AG04449 (cell line): Measurements from ENCODE around the gene MT1X.
"Not testable (repeated sequence)": the region's sequence is repeated elsewhere in the genome, so short reads cannot be mapped to it uniquely, and the experiment has no call there.

Experiments used
- CTCF ChIA-PET: fragments of 350-600 bp; formaldehyde crosslinking; extraction: SDS; loops from one replicate; lab custom pipeline; 2021; ENCODE audit warnings: antibody characterized with exemption; lab: Yijun Ruan, JAX
- POLR2A ChIA-PET: fragments of 400-600, 350-600 bp; formaldehyde crosslinking; extraction: SDS; loops from one replicate; lab custom pipeline; 2020; ENCODE audit warnings: antibody characterized with exemption, inconsistent platforms; lab: Yijun Ruan, JAX
- DNase-seq: peaks from one replicate; pipeline ENCODE4 v3.0.0-alpha.2; 2010; ENCODE audit warnings: low read depth, low spot score
- H3K4me3 ChIP-seq: 2 replicates; pipeline ENCODE4 v1.5.1; 2011; ENCODE audit warnings: low read depth, mild to moderate bottlenecking, control low read depth, low read length
- CTCF ChIP-seq: IDR thresholded peaks from one replicate; pipeline ENCODE4 v1.5.1; 2011; ENCODE audit warnings: mild to moderate bottlenecking, moderate library complexity, low read length, control low read depth, inconsistent platforms; ENCODE audit not compliant: insufficient read depth; ENCODE audit errors: missing control alignments

Gene MT1X

GRCh38 chr16:56658327-56658875, 23.9 kb upstream of the MT1X start:
- ChIA-PET POLR2A (no interaction called here), CTCF (no interaction called here)
- peak overlapping the region; percentile 47 for H3K4me3 ChIP-seq
- no peak for TF ChIP-seq CTCF
- no peak for DNase-seq

GRCh38 chr16:56662357-56663354, 19.6 kb upstream of the MT1X start:
- no peak for TF ChIP-seq CTCF
- peak overlapping the region; percentile 8; the same call in 1 of the 2 replicates for H3K4me3 ChIP-seq
- ChIA-PET CTCF (interaction anchor here (1.1 kb wide), 1 partner anchor 17 kb away, joined by 3 read pairs; no protein-coding TSS in a partner anchor), POLR2A (interaction anchor here (0.6 kb wide), 1 partner anchor 19 kb away, joined by 3 read pairs; no protein-coding TSS in a partner anchor)
- no peak for DNase-seq

GRCh38 chr16:56664506-56664905, 17.8 kb upstream of the MT1X start:
- TF ChIP-seq CTCF = no peak
- CTCF ChIA-PET = no interaction called here
- no peak overlapping the region for H3K4me3 ChIP-seq
- no peak for DNase-seq
- POLR2A ChIA-PET = no interaction called here

DNA sequence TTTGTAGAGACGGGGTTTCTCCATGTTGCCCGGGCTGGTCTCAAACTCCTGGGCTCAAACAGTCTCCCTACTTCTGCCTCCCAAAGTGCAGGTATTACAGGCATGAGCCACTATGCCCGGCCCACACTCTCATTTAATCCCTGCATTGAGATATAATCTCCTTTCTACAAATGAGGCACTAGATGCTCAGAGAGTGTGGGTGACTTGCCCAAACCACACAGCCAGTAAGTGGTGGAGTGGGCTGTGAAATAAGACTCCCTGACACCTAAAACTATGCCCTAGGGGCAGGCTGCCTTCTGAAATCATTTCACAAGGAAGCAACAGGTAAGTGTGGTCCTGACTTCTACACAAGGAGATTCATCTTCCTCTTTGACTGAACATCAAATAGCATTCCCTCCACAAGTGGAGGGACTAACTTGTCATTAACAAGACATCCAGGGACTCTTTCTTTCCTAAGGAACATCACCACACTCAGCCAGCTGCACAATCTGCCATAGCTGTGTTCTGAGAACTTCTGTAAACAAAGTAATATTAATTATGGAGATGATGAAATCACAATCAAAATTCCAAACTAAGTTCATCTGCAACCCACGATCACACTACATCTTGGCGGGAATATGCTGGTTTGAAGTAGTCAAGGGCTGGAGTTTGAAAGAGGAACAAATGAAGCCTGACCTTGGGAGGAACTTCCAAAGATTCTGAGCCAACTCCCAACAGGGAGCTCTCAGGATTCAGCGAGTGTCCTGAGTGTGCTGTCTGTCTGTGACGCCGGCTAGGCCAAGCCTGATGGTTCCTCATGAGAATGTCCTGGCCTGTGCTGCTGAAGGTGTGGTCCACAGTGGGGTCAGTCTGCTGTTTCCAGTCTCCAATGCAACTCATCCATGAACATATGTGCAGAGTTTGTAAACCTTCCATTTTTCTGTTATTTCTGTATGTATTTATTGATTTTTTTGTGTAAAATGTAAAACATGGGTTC, 16.7 kb upstream of the MT1X start:
- DNase-seq, POLR2A ChIA-PET, H3K4me3 ChIP-seq, CTCF ChIA-PET: not testable (repeated sequence)

DNA sequence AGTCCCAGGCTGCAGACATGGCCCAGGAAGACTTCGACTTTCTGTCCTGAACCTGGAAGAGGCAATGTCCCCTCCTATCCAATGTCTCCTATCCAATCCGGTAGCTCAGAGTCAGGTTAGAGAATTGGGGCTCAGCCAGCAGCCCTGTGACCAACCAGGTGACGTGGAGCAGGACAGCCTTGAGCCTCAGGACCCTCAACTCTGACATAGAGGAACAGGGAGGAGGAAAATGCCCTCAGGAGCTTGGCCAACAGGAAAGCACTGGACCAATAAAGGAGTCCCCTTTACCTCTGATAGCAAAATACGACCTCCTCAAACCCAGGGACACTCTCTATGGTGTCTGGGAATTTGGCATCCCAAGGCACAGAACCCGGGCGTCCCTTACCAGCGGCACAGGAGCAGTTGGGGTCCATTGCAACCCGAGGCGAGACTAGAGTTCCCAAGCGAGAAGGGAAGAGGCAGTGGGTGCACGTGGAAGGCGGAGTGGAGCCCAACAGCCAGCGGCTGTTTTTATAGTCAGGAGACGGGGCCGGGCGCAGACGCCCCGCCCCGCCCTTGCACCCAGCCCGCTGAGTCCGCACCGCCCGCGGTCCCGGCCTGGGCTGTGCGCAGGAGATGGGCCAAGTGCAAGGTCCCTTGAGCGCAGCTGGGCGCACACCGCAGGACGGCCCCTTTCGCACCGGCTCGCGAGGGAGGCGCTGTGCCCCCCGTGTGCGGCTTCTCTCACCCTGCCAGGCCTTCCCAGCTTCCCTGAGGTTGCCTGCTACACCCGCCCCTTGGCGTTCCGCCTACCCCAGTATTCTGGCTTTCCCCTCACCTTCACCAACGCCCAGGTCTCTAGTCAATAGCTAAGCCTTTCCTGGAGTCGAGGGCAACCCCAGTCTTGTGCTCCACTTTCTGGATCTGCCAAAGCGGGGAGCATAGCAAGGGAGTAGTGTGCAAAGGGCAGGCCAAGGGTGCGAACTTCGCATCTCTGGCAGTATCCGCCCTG, 14.4 kb upstream of the MT1X start, which contains the start of gene MT1G:
Gene MT1G (minus strand): TSS at position 485 of the 991 bp plus-strand sequence. CDS start 72 bp downstream, at position 413.
- CTCF ChIA-PET = interaction anchor here (1.3 kb wide), 1 partner anchor 34 kb away, joined by 3 read pairs; no protein-coding TSS in a partner anchor

More for the DNA sequence above, 14.4 kb upstream of the MT1X start, which contains the start of gene MT1G:
- H3K4me3 ChIP-seq = no peak within 1 kb of the TSS
- POLR2A ChIA-PET = interaction anchor here (0.6 kb wide), 1 partner anchor 30 kb away, joined by 3 read pairs; no protein-coding TSS in a partner anchor
- TF ChIP-seq CTCF = no peak
- DNase-seq = no peak
